Hematopoietic multipotent progenitor cell treated with erythropoietin and hydrocortisone succinate and interleukin-3 and kit ligand, for 15 days (in vitro differentiated cells): Measurements from ENCODE around the gene SOHLH1.

Source experiments
- DNase-seq: peaks from one replicate; pipeline ENCODE4 v3.0.0-alpha.2; 2015; ENCODE audit warnings: low spot score

SOHLH1 gene

GRCh38 chr9:135703726-135704125 is 4.4 kb upstream of the SOHLH1 start:
- no peak for DNase-seq

- peak; percentile 41 for DNase-seq
Measured at GRCh38 chr9:135701959-135702721, 2.9 kb upstream of the SOHLH1 start, which contains the start of gene KCNT1. TSS of gene KCNT1 (plus strand) at chr9:135702185. CDS start at chr9:135702259, 74 bp downstream.

DNA sequence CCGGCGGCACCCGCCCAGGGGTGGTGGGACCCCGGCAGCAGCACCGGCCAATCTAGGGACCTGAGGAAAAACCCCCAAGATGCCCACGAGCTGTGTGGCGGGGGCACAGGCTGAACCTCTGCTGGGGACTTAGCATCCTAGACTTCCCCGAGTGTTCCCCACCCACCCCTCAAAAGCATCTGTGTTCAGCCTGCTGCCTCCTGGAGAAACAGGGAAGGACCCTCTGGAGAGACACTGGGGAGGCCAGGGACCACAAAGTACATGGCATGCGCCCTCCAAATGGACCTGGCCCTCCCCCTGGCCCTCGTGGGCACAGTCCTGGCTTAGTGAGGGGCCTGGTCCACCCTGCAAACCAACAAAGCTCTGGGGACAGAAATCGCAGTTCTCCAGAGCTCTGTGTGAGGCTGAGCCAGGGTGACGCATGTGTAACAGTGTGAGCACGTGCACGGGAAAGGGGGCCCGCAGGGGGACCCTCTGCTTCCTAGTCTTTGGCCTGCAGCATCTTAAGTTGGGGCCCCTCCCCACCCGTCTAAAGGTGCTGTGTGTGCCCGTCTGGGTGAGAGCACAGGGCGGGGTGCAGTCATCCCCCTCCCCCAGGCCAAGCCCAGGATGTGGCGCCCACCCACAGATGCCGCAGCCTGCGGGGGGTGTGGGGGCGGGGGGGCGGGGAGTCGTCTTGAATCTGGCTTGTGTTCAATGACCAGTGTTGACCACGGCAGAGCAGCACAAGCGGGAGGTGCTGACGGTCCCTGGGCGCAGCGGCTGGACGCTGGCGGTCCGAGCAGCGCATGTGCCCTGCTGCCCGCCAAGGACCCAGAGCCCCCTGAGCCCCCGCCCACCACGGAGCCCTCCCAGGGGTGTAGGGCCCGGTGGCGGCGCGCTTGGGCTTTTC is 2.0 kb upstream of the SOHLH1 start:
- no peak for DNase-seq

DNA sequence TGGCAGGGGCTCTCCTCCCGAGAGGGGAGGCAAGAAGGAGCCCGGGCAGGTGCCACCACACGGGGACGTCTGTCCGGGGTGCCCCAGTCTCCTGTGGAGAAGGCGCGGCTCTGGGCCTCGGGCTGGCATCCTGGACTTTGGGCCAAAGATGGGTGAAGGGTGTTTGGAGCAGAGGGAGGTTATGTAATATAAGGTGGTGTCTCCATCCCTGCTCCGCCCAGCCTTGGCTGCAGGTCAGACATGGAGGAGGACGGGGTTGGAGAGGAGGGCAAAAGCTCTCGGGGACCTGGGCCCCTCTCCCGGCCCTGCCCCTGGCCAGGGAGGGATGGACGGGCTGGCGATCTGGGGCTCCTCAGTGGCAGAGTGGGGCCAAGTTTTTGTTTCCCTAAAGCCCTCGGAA is 1.2 kb upstream of the SOHLH1 start:
- DNase-seq: no peak

DNA sequence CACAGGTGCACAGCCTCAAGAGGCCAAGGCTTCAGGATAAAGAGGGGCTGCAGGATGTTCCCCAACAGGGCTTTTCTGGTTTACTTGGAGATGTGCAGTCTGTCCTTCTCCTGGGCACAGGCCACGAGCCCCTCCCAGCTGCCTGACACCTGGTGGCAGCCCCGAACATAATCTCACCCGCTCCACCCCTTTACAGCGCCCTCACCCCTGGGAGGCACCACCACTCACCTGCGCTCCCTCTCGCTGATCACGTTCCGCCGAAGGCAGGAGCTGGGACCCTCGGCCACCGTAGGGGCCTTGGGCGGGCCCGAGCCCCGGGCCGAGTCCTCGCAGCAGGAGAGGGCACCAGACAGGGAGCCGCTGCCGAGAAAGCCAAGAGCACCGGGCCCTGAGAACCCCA is 514 bp downstream of the SOHLH1 start:
- DNase-seq: no peak

DNA sequence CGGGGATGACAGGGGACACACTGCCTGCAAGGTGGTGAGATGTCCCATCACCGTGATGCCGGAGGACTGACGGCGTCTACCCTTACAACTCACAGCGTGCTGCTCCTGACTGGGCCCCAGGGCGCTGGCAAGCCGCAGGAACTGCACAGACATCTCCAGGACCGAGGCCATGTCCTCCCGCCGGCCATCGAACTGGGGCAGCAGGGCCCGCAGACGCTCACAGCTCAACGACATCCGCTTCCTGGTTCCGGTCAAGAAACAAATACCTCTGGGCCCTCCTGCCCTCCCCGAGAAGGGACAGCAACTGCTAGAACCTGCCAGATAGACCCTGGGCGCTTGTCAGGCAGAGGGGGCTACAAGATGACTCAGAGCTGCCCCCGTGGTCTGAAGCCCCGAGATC is 1.0 kb downstream of the SOHLH1 start:
- no peak for DNase-seq

GRCh38 chr9:135697226-135697625 is 2.1 kb downstream of the SOHLH1 start:
- no peak for DNase-seq

DNA sequence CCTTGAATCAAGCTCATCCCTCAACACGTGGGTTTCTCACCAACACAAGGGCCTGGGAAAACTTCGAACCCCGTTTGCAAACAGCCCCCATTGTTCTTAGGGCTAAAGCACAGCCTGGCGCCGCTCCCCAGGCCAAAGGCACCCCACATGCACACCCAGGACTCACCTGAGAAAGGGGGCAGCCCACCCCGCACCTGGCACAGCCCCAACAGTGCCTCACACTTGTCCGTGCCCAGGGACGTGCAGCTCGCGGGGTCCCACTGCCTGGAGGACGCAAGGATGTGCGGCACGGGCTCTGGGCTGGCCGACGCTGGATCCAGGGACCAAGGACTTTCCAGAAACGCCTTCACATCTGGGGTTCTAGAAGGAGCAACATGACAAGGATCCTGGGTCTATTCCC is 2.8 kb downstream of the SOHLH1 start:
- no peak for DNase-seq

- DNase-seq: no peak
Measured at GRCh38 chr9:135695642-135696041, 3.6 kb downstream of the SOHLH1 start.

- DNase-seq: no peak
Measured at GRCh38 chr9:135695036-135695435, 4.2 kb downstream of the SOHLH1 start.

- no peak for DNase-seq
Measured at GRCh38 chr9:135694414-135694813, 4.9 kb downstream of the SOHLH1 start.

DNA sequence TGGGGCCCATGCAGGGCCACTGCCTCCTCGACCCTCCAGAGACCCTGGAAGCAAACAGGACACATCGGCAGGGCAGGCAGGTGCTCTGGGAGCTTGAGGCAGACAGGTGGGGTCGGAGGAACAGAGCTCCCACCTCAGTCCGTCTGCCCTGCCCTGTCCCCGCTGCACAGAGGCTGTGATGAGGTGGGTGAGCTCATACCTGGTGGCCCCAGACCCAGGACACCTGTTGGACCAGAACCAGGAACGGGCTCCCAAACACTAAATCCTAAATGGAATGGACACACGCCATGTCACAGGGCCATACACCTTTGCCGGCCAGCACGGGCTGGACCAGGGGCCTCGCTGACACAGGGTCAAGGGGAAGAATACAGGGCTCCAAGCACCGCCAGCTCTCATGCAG is 5.5 kb downstream of the SOHLH1 start:
- no peak for DNase-seq

GRCh38 chr9:135693265-135693664 is 6.0 kb downstream of the SOHLH1 start:
- no peak for DNase-seq

- no peak for DNase-seq
Measured at GRCh38 chr9:135692410-135692809, 6.9 kb downstream of the SOHLH1 start.

- no peak for DNase-seq
Measured at GRCh38 chr9:135690836-135691570, 8.3 kb downstream of the SOHLH1 start.

DNA sequence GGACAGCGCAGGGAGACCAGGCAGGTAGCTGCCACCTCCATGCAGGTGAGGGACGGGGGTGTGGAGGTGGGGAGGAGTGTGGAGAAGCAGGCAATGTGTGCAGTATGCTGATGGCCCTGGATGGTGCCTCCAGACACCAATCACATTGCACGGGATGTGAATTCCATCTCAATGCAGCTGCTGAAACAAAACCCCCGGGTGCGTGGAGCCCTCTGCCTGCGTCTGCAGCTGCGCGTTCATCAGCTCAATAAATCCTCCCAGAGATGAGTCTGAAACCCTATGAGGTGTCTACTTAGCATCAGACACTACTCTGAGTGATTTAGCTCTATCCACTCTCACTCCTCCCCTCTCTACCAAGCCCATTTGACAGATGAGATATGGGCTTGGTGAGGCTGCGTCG is 10.3 kb downstream of the SOHLH1 start:
- DNase-seq: no peak

GRCh38 chr9:135687216-135687615 is 12.1 kb downstream of the SOHLH1 start:
- DNase-seq: no peak

- no peak for DNase-seq
Measured at GRCh38 chr9:135684691-135685090, 14.6 kb downstream of the SOHLH1 start.

- DNase-seq: no peak
Measured at GRCh38 chr9:135683401-135684034, 15.8 kb downstream of the SOHLH1 start.

DNA sequence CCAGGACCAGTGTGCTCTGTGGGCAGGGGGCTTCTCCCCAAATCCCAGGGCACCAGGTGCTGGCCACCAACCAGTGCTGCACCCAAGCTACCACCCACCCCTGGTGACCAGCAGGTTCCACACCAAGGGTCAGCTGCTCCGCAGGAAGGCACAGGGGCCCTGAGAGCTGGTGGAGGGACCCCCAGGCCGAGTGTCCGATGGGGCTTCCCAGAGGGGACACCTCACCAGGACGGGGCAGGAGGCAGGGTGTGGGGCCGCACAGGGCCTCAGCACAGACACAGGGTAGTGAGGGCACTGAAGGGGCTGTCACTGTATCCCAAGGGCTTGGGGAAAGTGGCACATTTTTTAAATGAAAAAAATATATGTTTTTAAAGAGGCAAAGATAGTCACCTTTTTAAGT is 18.1 kb downstream of the SOHLH1 start:
- DNase-seq: no peak

DNA sequence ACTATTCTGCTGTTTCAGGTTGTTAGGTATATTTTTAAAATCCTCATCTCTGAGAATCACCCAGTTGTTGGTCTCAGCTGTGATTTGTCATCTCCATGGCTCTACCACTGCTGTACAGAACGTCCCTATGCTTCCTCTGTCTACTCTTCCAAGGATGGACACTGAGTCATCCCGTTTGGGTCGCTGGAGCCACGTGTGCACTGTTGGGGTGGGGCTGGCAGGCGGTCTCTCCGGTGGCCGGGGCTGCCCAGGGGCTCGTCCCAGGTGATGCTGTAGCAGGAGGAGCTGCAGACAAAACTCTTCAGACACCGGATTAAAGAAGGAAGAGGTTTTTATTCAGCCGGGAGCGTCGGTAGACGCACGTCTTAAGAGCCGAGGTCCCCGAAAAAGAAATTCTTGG is 19.2 kb downstream of the SOHLH1 start:
- DNase-seq: no peak
